ENCODE results near the gene GRIP1. TPM values are rescaled to one million over a fixed set of nuclear protein-coding genes. Genes with fewer than 3 reads are reported as not detected.

GRIP1 gene
- total and polyA plus RNA-seq, 2 donors (not counting 3 experiments of a cell fraction or from before 2014, with no cell fraction given) = 0.04 to 0.69 TPM

- H4K20me1 ChIP-seq (replicated peaks; ENCODE audit: control insufficient read depth, extremely low read depth, insufficient read depth, low read length) = no peaks in the 10 kb centered on the region
- no peak for FAIRE-seq
- intact Hi-C loops (cut with micrococcal nuclease) (no loop called here), dilution Hi-C loops (cut with MboI; ENCODE audit: extremely low pct_ligation_motif_present, low sequenced_read_pairs) (no loop called here)
- no peaks in the 10 kb centered on the region for H3K9me1 ChIP-seq (replicated peaks; ENCODE audit: control insufficient read depth, extremely low read depth, insufficient read depth, low read length)
- POLR2A ChIA-PET = no interaction called here
- H3K4me1 ChIP-seq (ENCODE audit: control insufficient read depth, extremely low read depth, insufficient read depth, low read length) = no peaks in the 10 kb centered on the region
- CTCF ChIA-PET = no interaction called here
- no peak for TF ChIP-seq FOS (IDR thresholded peaks at IDR 0.05; ENCODE audit: borderline replicate concordance, insufficient read depth, low read length)
- TF ChIP-seq EZH2 (IDR thresholded peaks at IDR 0.05; ENCODE audit: borderline replicate concordance, low read depth, low read length, severe bottlenecking) = no peak
- no peak for TF ChIP-seq POLR2A (IDR thresholded peaks at IDR 0.05; ENCODE audit: low read depth, low read length)
- TF ChIP-seq MYC (IDR thresholded peaks at IDR 0.05; ENCODE audit: low read depth, low read length) = no peak
- TF ChIP-seq POLR2AphosphoS5 (IDR thresholded peaks at IDR 0.05; ENCODE audit: insufficient read depth, low read depth, low read length) = no peak
- no peaks in the 10 kb centered on the region for H3K36me3 ChIP-seq (ENCODE audit: control insufficient read depth in 2 of 2, extremely low read depth in 1 of 2, insufficient read depth in 2 of 2, low read length in 2 of 2)
- no peaks in the 10 kb centered on the region for H3K9me3 ChIP-seq (replicated peaks; ENCODE audit: control insufficient read depth, insufficient read depth, low read length)
- no TSS peak for BruUV-seq (replicated peaks)
- no peak overlapping the region for H2AFZ ChIP-seq (ENCODE audit: low read depth, low read length)
- H3K79me2 ChIP-seq (ENCODE audit: control insufficient read depth, insufficient read depth, low read length) = no peaks in the 10 kb centered on the region
- no peak overlapping the region for H3K9ac ChIP-seq (replicated peaks; ENCODE audit: extremely low read depth, insufficient read depth, low read length)
- no peak for DNase-seq (ENCODE audit: low read depth, low spot score)
- no peak overlapping the region for H3K4me3 ChIP-seq (replicated peaks in 1 of 3; ENCODE audit: insufficient read depth in 1 of 3, low read depth in 1 of 3, low read length in 3 of 3)
- no peaks in the 10 kb centered on the region for H3K27me3 ChIP-seq (ENCODE audit: control insufficient read depth in 2 of 2, insufficient read depth in 2 of 2, low read length in 2 of 2)
- H3K4me2 ChIP-seq (ENCODE audit: insufficient read depth, low read length) = no peak overlapping the region
- no peak overlapping the region for H3K27ac ChIP-seq (ENCODE audit: insufficient read depth, low read depth, low read length)
Measured at GRCh38 chr12:66482351-66483203, 196.3 kb downstream of the GRIP1 start.

- no peak for DNase-seq (ENCODE audit: low read depth, low spot score)
- no peak for FAIRE-seq
Measured at GRCh38 chr12:66467932-66468331, 210.9 kb downstream of the GRIP1 start.

More at GRCh38 chr12:66467932-66468331, 210.9 kb downstream of the GRIP1 start:
- CTCF ChIA-PET = no interaction called here
- Histone ChIP-seq H3K9me3 (replicated peaks; ENCODE audit: control insufficient read depth, insufficient read depth, low read length) (no peaks in the 10 kb centered on the region), H3K27ac (ENCODE audit: insufficient read depth, low read depth, low read length) (no peak overlapping the region), H3K4me1 (ENCODE audit: control insufficient read depth, extremely low read depth, insufficient read depth, low read length) (no peaks in the 10 kb centered on the region), H3K27me3 (ENCODE audit: control insufficient read depth in 2 of 2, insufficient read depth in 2 of 2, low read length in 2 of 2) (peaks cover 2 to 4% of the 10 kb centered on the region in 2 experiments), H2AFZ (ENCODE audit: low read depth, low read length) (no peak overlapping the region), H4K20me1 (replicated peaks; ENCODE audit: control insufficient read depth, extremely low read depth, insufficient read depth, low read length) (no peaks in the 10 kb centered on the region), H3K9me1 (replicated peaks; ENCODE audit: control insufficient read depth, extremely low read depth, insufficient read depth, low read length) (no peaks in the 10 kb centered on the region), H3K79me2 (ENCODE audit: control insufficient read depth, insufficient read depth, low read length) (no peaks in the 10 kb centered on the region), H3K36me3 (ENCODE audit: control insufficient read depth in 2 of 2, extremely low read depth in 1 of 2, insufficient read depth in 2 of 2, low read length in 2 of 2) (no peaks in the 10 kb centered on the region), H3K9ac (replicated peaks; ENCODE audit: extremely low read depth, insufficient read depth, low read length) (no peak overlapping the region), H3K4me2 (ENCODE audit: insufficient read depth, low read length) (no peak overlapping the region), H3K4me3 (replicated peaks in 1 of 3; ENCODE audit: insufficient read depth in 1 of 3, low read depth in 1 of 3, low read length in 3 of 3) (no peak overlapping the region)
- intact Hi-C loops (cut with micrococcal nuclease) = no loop called here
- dilution Hi-C loops (cut with MboI; ENCODE audit: extremely low pct_ligation_motif_present, low sequenced_read_pairs) = no loop called here
- no peak for TF ChIP-seq FOS (IDR thresholded peaks at IDR 0.05; ENCODE audit: borderline replicate concordance, insufficient read depth, low read length)
- no TSS peak for BruUV-seq (replicated peaks)
- POLR2A ChIA-PET = no interaction called here

Measured in endothelial cell of umbilical vein (primary cell).